CD1c-positive myeloid dendritic cell (primary cell): ENCODE measurements around the gene DHPS.

Source experiments
- DNase-seq: peaks from one replicate; pipeline ENCODE4 v3.0.0-alpha.2; 2016; ENCODE audit errors: extremely low spot score

Gene DHPS

GRCh38 chr19:12675399-12675798 is 6.3 kb downstream of the DHPS start:
- no peak for DNase-seq

GRCh38 chr19:12672744-12673143 is 8.9 kb downstream of the DHPS start:
- no peak for DNase-seq

- DNase-seq = no peak
Observed at GRCh38 chr19:12670159-12670928, 11.3 kb downstream of the DHPS start.

GRCh38 chr19:12669270-12670158 is 12.2 kb downstream of the DHPS start:
- peak; percentile 86 for DNase-seq

- DNase-seq = peak; percentile 61
Observed at GRCh38 chr19:12668932-12669269, 12.8 kb downstream of the DHPS start.

- DNase-seq = no peak
Observed at GRCh38 chr19:12668346-12668745, 13.3 kb downstream of the DHPS start.

DNA sequence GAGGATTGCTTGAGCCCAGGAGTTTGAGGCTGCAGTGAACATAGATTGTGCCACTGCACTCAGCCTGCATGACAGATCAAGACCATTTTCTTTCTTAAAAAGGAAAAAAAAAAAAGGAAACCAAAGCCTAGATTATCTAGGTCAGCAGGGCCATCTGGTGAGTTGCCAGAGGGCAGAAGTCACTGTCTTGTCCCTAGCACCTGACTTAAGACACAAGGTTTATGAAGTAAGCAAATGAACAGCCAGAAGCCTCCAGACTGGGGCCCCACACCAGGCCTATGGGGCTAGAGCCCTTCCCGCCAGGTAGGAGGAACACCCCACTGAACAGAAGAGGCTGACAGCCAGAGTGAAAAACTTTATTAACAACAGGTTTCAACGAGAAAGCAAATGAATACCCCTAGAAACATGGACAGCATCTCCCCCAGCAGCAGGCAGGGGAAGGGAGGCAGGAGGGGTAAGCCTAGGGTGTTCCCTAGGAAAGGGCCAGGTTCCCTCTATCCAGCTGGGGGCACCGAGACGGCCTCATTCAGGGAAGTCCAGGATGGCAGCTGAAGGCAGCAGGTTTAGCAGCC is 13.9 kb downstream of the DHPS start:
- no peak for DNase-seq

DNA sequence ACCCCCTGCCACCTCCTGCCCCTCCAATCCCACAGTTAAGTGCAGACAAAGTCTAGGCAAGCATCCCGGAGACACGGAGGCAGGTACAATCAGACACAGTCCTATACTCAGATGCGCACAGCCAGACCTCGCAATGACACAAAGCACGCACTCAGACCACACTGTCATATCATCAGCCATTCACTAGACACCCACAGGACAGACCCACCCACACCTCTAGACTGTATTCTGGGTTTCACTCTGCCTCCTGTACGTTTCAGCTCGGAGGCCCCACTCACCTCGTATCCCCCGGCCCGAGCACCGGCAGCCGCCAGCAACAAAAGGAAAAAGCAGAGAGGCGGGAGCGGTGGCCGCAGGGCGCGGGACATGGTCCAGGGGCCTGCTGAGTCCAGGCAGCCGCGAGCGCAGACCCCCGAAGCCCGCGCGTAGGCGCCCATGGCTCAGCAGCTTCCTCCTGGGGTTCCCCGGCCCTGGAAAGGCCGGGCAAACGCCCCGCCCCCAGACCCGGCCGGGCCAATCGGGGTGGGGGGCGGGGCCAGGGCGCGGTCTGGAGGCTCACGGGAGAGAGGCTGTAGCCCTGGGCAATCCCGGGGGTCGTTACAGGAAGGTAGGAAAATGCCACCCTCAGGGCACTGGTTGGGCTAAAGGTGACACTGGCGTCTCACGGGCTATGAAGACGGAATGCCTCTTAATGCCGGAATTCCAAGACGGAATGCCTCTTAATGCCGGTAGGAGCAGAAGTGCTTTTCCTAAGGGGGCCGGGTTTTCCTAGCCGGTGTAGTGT is 15.2 kb downstream of the DHPS start, which contains the start of the genes MAN2B1 and WDR83:
MAN2B1 (minus strand) TSS at position 478 of the 784 bp plus-strand sequence; CDS start at position 437, 41 bp downstream.
WDR83 (plus strand) TSS at position 543 of the 784 bp plus-strand sequence. CDS start 2,984 bp downstream, outside the sequence.
- peak; percentile 95 for DNase-seq

DNA sequence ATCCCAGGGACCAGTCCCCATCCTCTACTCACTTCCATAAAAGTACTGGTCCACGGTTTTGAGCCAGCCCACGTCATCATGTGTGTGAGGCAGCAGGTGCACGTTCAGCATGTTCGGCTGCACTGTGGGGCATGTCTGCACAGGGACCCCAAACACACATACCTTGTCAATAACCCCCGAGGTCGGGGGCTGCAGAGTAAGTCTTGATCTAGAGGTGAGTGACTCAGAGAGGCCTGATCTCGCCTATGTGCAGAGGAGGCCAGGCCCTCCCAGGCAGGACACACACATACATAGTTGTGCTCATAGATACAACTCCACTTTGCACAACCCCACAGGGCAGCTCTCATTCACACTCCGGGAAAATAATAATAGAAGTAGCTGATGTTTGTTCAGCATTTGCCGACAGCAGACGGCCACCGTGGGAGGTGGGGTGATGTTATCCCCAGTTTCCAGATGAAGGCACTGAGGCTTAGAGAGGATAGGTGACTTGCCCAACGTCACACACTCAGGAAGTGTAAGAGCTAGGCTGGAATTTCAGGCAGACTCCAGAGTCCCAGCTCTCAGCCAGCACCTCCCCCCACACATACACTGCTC is 15.9 kb downstream of the DHPS start:
- peak; percentile 24 for DNase-seq

DNA sequence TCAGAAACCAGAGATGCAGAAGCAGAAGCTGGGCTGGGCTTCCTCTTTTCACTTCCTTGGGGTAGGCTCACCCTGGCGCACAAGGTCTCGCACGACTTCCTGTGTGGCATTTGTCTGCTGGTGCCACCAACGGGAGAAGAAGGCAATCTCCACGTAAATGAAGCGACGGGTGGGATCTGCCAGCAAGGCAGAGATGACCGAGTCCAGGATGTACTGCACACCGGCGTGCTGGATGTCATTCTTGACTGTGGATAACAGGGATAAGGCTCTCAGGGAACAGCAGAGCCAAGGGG is 16.5 kb downstream of the DHPS start:
- DNase-seq = peak; percentile 94

DNA sequence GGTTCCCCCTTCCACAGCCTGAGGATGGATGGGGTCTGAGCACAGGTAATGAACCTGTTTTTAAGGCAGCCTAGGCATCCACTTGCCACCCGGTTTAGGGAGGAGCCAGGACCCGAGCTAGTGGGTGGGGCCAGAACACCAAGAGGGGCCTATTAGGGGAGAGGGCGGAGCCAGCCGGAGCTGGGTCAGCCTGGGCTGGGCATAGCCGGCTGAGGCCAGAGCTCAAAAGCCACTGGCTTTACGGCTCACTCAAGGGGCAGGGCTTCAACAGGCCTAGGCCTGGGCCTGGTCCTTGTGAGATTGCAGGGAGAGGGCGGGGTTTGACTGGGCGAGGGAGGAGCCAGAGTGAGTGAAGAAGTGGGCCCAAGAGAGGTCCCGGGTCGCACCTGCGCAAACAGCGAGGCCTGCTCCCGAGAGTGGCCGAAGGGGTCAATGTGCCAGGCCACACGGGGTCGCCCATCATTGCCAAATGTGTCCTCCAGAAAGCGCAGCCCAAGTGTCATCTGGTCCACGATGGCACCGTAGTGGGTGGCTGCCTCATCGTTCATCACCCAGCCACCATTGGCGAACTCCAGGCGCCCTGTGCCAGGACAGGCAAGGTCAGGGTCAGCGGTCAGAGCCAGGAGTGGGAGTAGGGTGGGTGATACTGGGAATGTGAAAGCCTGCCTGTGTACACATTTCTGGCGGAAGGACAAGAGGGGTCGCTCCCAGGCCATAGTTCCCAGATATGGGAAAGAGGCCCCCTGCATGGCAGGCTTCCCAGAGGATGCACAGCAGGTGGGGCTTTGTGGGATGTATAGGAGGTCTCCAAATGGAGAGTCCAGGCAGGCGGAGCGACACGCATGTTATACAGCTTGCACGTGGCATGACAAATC is 17.0 kb downstream of the DHPS start:
- no peak for DNase-seq

DNA sequence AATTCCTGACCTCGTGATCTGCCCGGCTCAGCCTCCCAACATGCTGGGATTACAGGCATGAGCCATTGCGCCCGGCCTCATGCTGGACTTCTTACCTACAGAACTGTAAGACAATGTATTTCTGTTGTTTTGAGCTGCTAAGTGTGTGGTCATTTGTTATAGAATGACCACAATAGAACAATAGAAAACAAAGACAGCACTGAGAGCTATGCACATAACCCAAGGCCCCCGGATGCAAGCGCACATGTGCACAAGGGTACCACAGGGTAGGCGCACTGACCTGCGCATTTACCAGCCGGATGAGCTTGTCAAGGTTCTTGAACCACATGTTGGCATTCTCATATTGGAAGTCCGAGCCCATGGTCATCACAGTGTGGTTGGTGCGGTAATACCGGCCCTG is 20.7 kb downstream of the DHPS start:
- DNase-seq = no peak

- no peak for DNase-seq
Observed at GRCh38 chr19:12657966-12658365, 23.7 kb downstream of the DHPS start.

DNA sequence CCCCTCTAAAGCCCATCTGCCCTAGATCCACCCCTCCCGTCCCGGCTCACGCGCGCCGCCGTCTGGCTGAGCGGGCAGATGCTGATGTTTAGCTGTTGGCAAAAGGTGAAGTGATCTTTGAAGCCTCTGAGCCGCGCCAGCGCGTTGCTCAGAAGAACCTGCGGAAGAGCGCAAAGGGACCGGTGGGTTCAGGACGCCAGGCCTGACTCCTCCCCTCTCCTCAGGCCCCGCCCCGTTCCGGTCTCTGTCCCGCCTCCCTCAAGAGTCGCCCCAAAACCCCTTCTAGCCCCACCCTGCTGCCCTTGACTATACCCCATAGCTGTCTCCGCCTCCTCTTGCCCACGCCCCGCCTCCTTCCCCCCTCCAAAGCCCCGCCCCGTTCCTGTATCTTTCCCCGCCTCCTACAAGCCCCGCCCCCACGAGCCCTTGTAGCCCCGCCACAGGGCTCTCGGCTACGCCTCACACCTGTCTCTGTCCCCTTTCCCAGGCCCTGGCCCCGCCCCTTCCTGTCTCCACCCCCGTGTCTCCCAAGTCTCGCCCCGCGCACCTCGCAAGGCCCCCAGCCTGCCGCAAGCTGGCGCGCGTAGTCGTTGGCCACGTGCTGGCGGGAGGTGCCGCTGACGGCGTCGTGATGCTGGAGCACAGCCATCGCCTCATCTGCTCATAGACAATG is 24.6 kb downstream of the DHPS start:
- no peak for DNase-seq

GRCh38 chr19:12655546-12655945 is 26.1 kb downstream of the DHPS start:
- DNase-seq = no peak

DNA sequence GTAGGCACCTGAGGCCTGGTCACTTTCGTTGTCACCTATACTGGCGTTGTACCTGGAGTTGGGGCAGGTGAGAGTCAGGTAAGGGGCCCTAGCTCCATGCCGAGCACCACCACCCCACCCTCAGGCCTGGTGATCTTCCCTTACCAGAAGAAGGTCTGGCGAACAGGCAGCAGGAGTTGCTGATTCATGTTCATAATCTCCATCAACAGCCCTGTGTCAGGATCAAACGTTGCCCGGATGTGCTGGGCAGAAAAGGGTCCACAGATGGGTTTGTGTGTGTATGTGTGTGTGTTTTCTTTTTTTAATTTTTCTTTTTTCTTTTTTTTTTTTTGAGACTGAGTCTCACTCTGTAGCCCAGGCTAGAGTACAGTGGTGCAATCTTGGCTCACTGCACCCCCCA is 29.5 kb downstream of the DHPS start:
- DNase-seq = no peak

DNA sequence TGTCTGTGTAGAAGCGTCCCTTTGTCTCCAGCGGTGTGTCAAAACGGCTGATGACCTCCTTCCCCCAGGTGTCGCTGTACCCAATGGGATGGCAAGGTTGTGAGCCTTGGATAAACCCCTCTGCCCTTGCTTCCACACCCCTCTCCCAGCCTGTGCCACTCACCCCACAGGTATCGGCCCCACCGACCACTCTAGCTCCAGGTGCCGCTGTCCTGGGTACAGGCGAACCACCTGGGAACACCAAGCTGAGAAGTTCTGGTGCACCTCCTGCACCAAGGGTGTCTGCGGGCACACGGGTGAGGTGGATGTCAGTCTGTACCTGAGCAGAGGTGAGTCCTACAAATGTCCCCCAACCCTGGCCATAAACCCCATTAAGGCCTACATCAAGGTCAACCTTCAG is 31.7 kb downstream of the DHPS start:
- no peak for DNase-seq

- no peak for DNase-seq
Observed at GRCh38 chr19:12648088-12648487, 33.6 kb downstream of the DHPS start.

- peak; percentile 43 for DNase-seq
Observed at GRCh38 chr19:12647490-12648071, 34.1 kb downstream of the DHPS start.

GRCh38 chr19:12647047-12647446 is 34.6 kb downstream of the DHPS start:
- DNase-seq = no peak
